Esophagus squamous epithelium (tissue), 5 donors: ENCODE data around the gene PHACTR1. TPM values are rescaled to one million over a fixed set of nuclear protein-coding genes. Genes with fewer than 3 reads are reported as not detected.

Experiments
- DNase-seq: peaks from one replicate; lab custom pipeline; 2025; lab: John Stamatoyannopoulos, UW
- H3K27ac ChIP-seq, 4 donors: fragments of 200-600 bp; sonication (generic); one replicate each; pipeline ENCODE4 v1.5.1; 2016 to 2019; ENCODE audit warnings: mild to moderate bottlenecking in 1 of 4
- H3K27me3 ChIP-seq, 4 donors: fragments of 200-600 bp; sonication (generic); 1 replicate in 3 of 4; 2 replicates in 1 of 4; pipeline versions ENCODE4 v1.5.1 to v1.6.0; 2017 to 2021; ENCODE audit warnings: antibody characterized with exemption in 1 of 4
- H3K36me3 ChIP-seq, 3 donors: fragments of 200-600 bp; sonication (generic); one replicate each; pipeline ENCODE4 v1.5.1; 2016 to 2019
- H3K4me1 ChIP-seq, 3 donors: fragments of 200-600 bp; sonication (generic); one replicate each; pipeline ENCODE4 v1.5.1; 2017 to 2019
- H3K4me3 ChIP-seq, 4 donors: fragments of 200-600 bp; sonication (generic); 1 replicate in 3 of 4; 2 replicates in 1 of 4; pipeline ENCODE4 v1.5.1; 2016 to 2019; ENCODE audit warnings: mild to moderate bottlenecking in 2 of 4, moderate library complexity in 1 of 4
- H3K9me3 ChIP-seq, 3 donors: fragments of 200-600 bp; sonication (generic); one replicate each; pipeline ENCODE4 v1.5.1; 2016 to 2019
- CTCF ChIP-seq, 6 experiments: fragments of 450-650 bp in 4 of 6; fragments of 200-600 bp in 2 of 6; sonication (generic) in 2 of 6; IDR thresholded peaks; one replicate each; pipeline ENCODE4 v1.5.1; 2016 to 2019; ENCODE audit warnings: antibody characterized with exemption in 6 of 6, mild to moderate bottlenecking in 4 of 6, moderate library complexity in 4 of 6
- POLR2A ChIP-seq, 4 donors: fragments of 450-650 bp; IDR thresholded peaks; one replicate each; pipeline ENCODE4 v1.6.1; 2017; ENCODE audit warnings: antibody characterized with exemption in 4 of 4, mild to moderate bottlenecking in 4 of 4, moderate library complexity in 3 of 4
- WGBS, 2 donors: methylation state at CpG; one replicate each; pipeline ENCODE4 v1.1.5; 2018; 5-methylcytosine and 5-hydroxymethylcytosine counted together
- intact Hi-C: fragments of 100-400 bp; cut with DNase I; formaldehyde crosslinking; loops from one replicate; pipeline ENCODE4 v1.15.0; 2022
- total RNA-seq, 4 donors: library from RNA; depleted of rRNA; stranded (reverse); fragments of >200 nt; gene quantifications; one replicate each; pipeline ENCODE4 v1.1.0, GENCODE V29; 2016
- donor health status: DM: yes; HTN: yes; CAD: no.

PHACTR1 gene
- total RNA-seq, 4 donors from 2014 or later = 1.5 to 7.2 (median 4.5) TPM

- WGBS, 2 donors = 39 to 65% methylated on average over 1 of the region's 1 CpG
- H3K4me3 ChIP-seq = no peak overlapping the region
- H3K36me3 ChIP-seq = no peaks in the 10 kb centered on the region
- TF ChIP-seq POLR2A (IDR thresholded peaks at IDR 0.05) (no peak), CTCF (IDR thresholded peaks at IDR 0.05) (no peak)
- intact Hi-C loops = no loop called here
- H3K27ac ChIP-seq = no peak overlapping the region
- no peaks in the 10 kb centered on the region for H3K4me1 ChIP-seq
- H3K9me3 ChIP-seq = no peaks in the 10 kb centered on the region
- no peak for DNase-seq
- peaks cover 0 to 16% (median 0%) of the 10 kb centered on the region in 4 donors for H3K27me3 ChIP-seq
These were observed 133.2 kb downstream of the PHACTR1 start for GRCh38 chr6:12849809-12850198.

GRCh38 chr6:12851123-12851695 lies 134.6 kb downstream of the PHACTR1 start:
- DNase-seq = no peak
- Histone ChIP-seq H3K9me3 (no peaks in the 10 kb centered on the region), H3K4me1 (no peaks in the 10 kb centered on the region), H3K4me3 (no peak overlapping the region), H3K27me3 (peaks cover 0 to 10% (median 0%) of the 10 kb centered on the region in 4 donors), H3K36me3 (no peaks in the 10 kb centered on the region), H3K27ac (no peak overlapping the region)
- intact Hi-C loops = no loop called here
- no peak for TF ChIP-seq CTCF (IDR thresholded peaks at IDR 0.05)
- TF ChIP-seq POLR2A (IDR thresholded peaks at IDR 0.05) = no peak
- WGBS, 2 donors = 68 to 72% methylated on average over 6 of the region's 6 CpGs

GRCh38 chr6:12861603-12862002 lies 145.0 kb downstream of the PHACTR1 start:
- no peak for DNase-seq
- Histone ChIP-seq H3K9me3 (no peaks in the 10 kb centered on the region), H3K4me1 (no peaks in the 10 kb centered on the region), H3K36me3 (no peaks in the 10 kb centered on the region), H3K27me3 (peaks cover 0 to 10% (median 0%) of the 10 kb centered on the region in 4 donors), H3K27ac (no peak overlapping the region), H3K4me3 (no peak overlapping the region)
- no peak for TF ChIP-seq POLR2A (IDR thresholded peaks at IDR 0.05)
- no peak for TF ChIP-seq CTCF (IDR thresholded peaks at IDR 0.05)
- 48 to 58% methylated on average over 2 of the region's 2 CpGs for WGBS, 2 donors
- intact Hi-C loops = no loop called here

GRCh38 chr6:12865117-12865516 lies 148.6 kb downstream of the PHACTR1 start:
- H3K4me1 ChIP-seq = no peaks in the 10 kb centered on the region
- TF ChIP-seq CTCF (IDR thresholded peaks at IDR 0.05) (no peak), POLR2A (IDR thresholded peaks at IDR 0.05) (no peak)
- peaks cover 0 to 30% (median 0%) of the 10 kb centered on the region in 4 donors for H3K27me3 ChIP-seq
- H3K27ac ChIP-seq = no peak overlapping the region
- H3K36me3 ChIP-seq = no peaks in the 10 kb centered on the region
- 54 to 75% methylated on average over 3 of the region's 3 CpGs for WGBS, 2 donors
- DNase-seq = no peak
- intact Hi-C loops = no loop called here
- H3K9me3 ChIP-seq = no peaks in the 10 kb centered on the region
- no peak overlapping the region for H3K4me3 ChIP-seq

DNA sequence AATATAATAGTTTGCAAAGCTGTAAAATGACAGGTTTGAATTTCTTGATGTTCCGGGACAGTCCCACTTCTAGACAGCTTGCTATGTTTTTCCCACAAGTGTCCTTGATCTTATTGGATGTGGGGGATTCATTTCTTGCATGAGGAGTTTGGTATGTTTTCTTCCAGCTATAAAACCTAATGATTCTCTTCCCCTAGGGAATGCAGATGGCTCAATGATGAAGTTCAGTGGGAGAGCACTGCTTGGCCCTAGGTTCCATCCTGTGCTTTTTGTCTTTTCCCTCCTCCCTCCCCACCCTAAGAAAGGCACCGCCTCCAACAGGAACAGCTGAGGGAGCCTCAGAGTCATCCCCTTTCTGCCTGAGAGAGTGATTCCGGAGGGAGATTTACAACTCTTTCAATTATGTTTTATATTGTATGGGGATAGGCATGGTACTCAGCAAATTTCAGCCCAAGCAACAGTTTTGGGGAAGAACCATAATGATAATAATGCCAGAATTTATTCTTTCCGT lies 149.2 kb downstream of the PHACTR1 start:
- Histone ChIP-seq H3K27ac (no peak overlapping the region), H3K36me3 (no peaks in the 10 kb centered on the region), H3K4me3 (no peak overlapping the region), H3K9me3 (no peaks in the 10 kb centered on the region), H3K4me1 (no peaks in the 10 kb centered on the region), H3K27me3 (peaks cover 0 to 34% (median 0%) of the 10 kb centered on the region in 4 donors)
- 62 to 64% methylated on average over 4 of the region's 4 CpGs for WGBS, 2 donors
- intact Hi-C loops = no loop called here
- DNase-seq = no peak
- TF ChIP-seq POLR2A (IDR thresholded peaks at IDR 0.05) = no peak
- TF ChIP-seq CTCF (IDR thresholded peaks at IDR 0.05) = no peak
